Sigmoid colon (tissue), 4 donors: ENCODE measurements around the gene CHRM5.

Experiments used
- EP300 ChIP-seq, 4 donors: sonication (generic); formaldehyde crosslinking; IDR thresholded peaks; one replicate each; pipeline ENCODE4 v1.6.1; 2017; ENCODE audit warnings: antibody characterized with exemption in 4 of 4
- POLR2A ChIP-seq, 2 donors: fragments of 450-650 bp; IDR thresholded peaks; one replicate each; pipeline ENCODE4 v1.6.1; 2016; ENCODE audit warnings: antibody characterized with exemption in 2 of 2, mild to moderate bottlenecking in 2 of 2, moderate library complexity in 2 of 2
- POLR2AphosphoS5 ChIP-seq, 4 donors: sonication (generic); formaldehyde crosslinking; IDR thresholded peaks; one replicate each; pipeline ENCODE4 v1.6.1; 2017; ENCODE audit warnings: antibody characterized with exemption in 4 of 4
- TF ChIP-seq, protein P1 (sequence below), 4 experiments: fragments of 450-650 bp in 3 of 4; fragments of 200-600 bp in 1 of 4; IDR thresholded peaks; one replicate each; pipeline ENCODE4 v1.5.1; 2016 to 2019; ENCODE audit warnings: antibody characterized with exemption in 4 of 4, mild to moderate bottlenecking in 3 of 4, moderate library complexity in 2 of 4

DNA sequence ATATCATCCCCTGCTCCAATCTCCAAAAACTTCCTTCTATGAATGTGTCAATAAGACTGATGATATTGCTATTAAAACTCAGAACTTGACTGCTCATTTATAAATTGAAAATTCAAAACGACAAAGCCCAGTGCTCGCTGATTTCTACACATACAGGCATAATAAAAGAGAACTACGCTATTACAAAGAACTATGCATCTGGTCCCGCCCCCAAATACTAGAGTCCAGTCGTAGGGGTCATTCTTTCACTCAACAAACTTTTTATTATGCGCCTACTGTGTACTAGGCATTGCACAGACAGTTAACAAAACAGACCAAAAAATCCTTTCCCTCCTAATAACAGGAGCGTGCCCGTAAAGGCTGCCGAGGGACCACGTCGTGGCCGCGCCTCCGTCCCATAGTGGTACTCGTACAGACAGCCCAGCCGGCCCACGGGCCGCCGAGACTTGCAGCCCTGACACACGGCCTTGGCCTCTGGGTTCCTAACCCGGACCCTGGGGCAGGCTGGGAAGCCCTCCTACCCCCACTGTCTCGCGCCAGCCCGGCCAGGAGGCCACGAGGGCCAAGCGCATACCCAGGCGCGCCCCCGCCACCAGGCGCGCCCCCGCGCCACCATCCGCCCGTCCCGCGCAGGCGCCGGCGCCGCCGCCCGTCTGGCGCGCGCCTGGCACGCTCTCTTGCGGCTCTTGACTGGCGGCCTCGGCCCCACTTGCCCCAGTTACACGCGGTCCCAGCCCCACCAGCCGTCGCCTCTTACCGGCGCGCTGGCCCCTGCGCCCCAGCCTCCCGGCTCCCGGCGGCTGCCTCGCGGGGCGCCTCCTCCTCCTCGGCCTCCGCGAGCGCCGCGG is 70.0 kb downstream of the CHRM5 start:
- TF ChIP-seq, protein P1, sequence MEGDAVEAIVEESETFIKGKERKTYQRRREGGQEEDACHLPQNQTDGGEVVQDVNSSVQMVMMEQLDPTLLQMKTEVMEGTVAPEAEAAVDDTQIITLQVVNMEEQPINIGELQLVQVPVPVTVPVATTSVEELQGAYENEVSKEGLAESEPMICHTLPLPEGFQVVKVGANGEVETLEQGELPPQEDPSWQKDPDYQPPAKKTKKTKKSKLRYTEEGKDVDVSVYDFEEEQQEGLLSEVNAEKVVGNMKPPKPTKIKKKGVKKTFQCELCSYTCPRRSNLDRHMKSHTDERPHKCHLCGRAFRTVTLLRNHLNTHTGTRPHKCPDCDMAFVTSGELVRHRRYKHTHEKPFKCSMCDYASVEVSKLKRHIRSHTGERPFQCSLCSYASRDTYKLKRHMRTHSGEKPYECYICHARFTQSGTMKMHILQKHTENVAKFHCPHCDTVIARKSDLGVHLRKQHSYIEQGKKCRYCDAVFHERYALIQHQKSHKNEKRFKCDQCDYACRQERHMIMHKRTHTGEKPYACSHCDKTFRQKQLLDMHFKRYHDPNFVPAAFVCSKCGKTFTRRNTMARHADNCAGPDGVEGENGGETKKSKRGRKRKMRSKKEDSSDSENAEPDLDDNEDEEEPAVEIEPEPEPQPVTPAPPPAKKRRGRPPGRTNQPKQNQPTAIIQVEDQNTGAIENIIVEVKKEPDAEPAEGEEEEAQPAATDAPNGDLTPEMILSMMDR (IDR thresholded peaks at IDR 0.05), result no peak
- peak; percentile 40 to 77 (median 66) for TF ChIP-seq POLR2AphosphoS5 (IDR thresholded peaks at IDR 0.05)
- TF ChIP-seq POLR2A (IDR thresholded peaks at IDR 0.05), result no peak
- TF ChIP-seq EP300 (IDR thresholded peaks at IDR 0.05), result no peak
